Right ventricle myocardium inferior (tissue), 1 donor: Measurements from ENCODE around the gene CDC37L1. TPM values are rescaled to one million over a fixed set of nuclear protein-coding genes. Genes with fewer than 3 reads are reported as not detected.

ENCODE experiments used
- ATAC-seq: fragments of 200-7000 bp; cut with Tn5 transposase; one replicate; pipeline ENCODE4 v1.9.1; 2020; ENCODE audit warnings: mild to moderate bottlenecking, moderate library complexity
- DNase-seq: peaks from one replicate; pipeline ENCODE4 v3.0.0; 2021; ENCODE audit errors: missing footprints
- intact Hi-C: fragments of 100-400 bp; cut with DNase I; formaldehyde crosslinking; loops from one replicate; pipeline ENCODE4 v1.11.0; 2022
- total RNA-seq: library from RNA; stranded (reverse); fragmentation: NEBNext Ultra II Directional; extraction: Animal tissue kit (Norgen Biotek cat#: 25700); gene quantifications from one replicate; pipeline ENCODE4 v1.2.1, GENCODE V29; 2021
- donor health status: DM: no; HTN: yes; CAD: no; lungs with severe emphysema.

Gene CDC37L1
- total RNA-seq, 1 donor from 2014 or later = 42.1 TPM

DNA sequence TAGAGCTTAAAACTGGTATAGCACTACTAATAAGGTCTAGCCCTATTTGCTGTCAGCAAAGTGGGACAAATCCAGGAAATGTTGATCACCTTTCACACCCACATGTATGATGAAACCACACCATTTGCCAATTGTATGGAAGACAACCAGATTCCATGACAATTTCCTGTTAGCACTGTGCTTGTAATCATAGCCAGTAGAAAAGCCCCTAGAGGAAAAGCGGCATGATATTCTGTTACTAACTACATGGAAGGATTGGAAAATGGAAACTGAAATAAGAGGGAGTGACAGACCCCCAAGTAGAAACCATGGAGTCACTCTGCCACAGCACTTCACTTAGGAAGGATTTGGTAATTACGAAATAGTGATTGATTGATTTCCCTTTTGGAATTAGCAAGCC lies 14.0 kb upstream of the CDC37L1 start:
- intact Hi-C loops = loop anchor here (10.0 kb wide), 1 partner anchor 1141 kb away; the partner anchor contains the start of gene RFX3
- DNase-seq (no peak), ATAC-seq (no peak)

DNA sequence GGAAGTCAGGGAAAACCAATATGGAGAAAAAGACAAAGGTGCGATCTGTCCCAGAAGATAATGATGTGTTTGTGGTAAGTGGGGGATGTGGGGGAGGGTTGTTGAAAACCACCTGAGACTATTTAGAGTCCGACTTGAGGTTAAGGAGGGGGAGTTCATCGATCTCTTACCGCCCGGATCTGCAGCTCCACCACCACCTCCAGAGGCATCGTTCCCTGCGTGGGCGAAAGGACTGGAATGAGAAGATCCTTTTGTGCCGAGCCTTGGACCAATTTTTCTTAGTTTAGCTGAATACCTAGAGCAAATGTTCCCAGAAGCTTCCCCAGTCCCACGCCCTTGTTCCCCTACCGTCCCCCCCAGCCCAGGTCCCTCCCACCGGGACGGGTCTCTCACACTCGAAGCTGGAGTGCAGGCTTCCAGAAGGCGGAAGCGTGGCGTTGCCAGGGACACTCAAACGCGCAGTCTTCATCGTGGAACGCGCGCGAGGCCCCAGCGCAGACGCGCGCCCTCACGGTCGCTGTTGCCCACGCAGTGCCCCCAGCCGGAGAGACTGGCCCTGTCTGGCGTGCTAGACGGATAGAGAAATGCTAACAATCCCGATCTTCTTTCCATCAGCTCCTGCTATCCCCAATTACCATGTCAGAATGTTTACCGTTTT lies 13.2 kb upstream of the CDC37L1 start, which contains the start of gene SPATA6L:
Gene SPATA6L (minus strand): TSS at position 439 of the 658 bp plus-strand sequence. CDS start 230 bp downstream, at position 209.
- peak; percentile 87 for DNase-seq
- ATAC-seq = peak; percentile 75
- intact Hi-C loops = loop anchor here (10.0 kb wide), 1 partner anchor 1141 kb away; the partner anchor contains the start of gene RFX3

DNA sequence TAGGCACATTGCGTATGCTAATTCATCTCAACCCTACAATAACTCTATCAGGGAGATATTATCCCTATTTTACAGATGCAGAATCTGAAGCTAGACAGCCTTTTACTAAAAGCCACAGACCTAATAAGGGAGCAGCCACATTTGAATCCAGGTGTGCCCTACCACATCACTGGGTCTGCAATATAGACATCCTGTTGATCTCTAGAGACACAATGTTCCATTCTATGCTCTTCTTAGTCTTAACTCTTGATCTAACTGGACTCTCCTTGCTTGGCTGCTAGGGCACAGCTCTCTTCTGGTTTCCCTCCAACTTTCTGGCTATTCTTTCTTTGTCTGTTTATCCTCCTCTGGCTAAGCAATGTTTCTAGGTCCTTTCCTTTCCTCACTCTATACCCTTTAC lies 11.7 kb upstream of the CDC37L1 start:
- intact Hi-C loops = loop anchor here (10.0 kb wide), 1 partner anchor 1143 kb away; the partner anchor contains the start of gene RFX3
- DNase-seq = no peak
- no peak for ATAC-seq

DNA sequence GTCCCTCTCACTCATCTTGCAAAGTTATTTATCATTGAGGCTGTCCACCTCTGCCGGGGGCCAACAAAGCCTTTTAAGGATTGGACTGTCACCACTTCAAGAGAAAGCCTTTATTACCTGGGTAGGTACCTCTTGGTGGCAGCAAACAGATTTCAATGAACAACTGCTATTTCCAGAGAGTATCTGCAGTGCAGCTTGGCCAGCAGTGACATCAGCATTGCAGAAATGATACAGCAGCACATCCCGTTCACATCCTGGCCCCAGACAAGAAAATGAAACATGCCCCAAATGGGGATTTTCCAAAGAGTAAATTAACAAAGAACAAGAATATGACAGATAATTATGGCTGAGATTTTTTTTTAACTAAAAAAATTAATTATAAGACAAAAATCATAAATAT lies 10.8 kb upstream of the CDC37L1 start:
- ATAC-seq (no peak), DNase-seq (no peak)
- intact Hi-C loops = loop anchor here (10.0 kb wide), 1 partner anchor 1144 kb away; the partner anchor contains the start of gene RFX3

DNA sequence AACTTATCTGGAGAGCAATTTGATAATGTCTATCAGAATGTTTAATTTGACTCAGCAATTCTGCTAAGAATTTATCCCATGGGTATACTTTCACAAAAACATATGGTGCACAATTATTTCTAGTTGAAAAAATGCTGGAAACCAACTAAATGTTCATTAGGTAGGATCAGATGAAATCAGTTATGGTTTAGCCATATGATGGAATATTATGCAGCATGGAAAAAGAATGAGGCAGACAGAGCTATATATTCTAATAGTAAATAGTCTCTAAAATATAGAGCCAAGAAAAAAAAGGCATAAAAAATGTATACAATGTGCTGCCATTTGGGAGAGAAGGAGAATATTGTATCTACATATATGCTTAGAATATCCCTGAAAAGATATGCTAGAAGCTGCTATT lies 9.5 kb upstream of the CDC37L1 start:
- no peak for DNase-seq

DNA sequence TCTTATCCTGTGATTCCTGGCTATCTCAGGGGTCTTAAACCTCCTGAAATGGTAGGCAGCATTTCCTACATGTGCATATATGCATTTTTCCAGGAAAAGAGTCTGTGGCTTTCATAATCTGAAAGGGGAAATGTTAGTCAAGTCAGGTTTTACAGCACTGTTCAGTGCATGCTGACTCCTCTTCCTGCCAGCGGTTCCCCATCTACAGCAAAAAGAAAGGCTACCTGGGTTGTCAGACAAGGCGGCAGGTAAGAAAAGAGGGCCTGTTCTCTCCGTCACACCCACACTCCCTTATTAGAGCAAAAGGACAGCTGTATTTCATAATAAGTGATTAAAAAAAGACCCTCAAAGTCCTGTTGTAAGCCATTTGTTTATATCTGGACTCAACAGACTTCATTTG lies 8.8 kb upstream of the CDC37L1 start:
- DNase-seq (no peak), ATAC-seq (no peak)
- intact Hi-C loops = no loop called here

More for the DNA sequence above, 9.5 kb upstream of the CDC37L1 start:
- intact Hi-C loops = loop anchor here (10.0 kb wide), 1 partner anchor 1145 kb away; the partner anchor contains the start of gene RFX3
- no peak for ATAC-seq

DNA sequence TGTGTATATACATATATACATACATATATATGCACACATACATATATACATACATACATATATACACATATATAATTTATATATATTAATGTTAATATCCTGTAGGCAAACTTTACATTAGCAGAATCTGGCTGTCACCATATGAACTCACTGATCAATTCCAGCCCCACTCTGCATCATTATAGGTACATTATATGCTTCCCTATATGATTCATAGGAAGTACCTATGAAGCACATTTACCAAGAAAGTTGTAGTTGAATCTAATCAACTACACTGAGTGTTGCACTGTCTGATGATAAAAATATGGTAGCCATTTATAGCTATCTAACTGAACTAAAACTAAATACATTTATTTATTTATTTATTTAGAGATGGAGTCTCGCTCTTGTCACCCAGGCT lies 7.6 kb upstream of the CDC37L1 start:
- intact Hi-C loops = no loop called here
- DNase-seq = no peak
- no peak for ATAC-seq

DNA sequence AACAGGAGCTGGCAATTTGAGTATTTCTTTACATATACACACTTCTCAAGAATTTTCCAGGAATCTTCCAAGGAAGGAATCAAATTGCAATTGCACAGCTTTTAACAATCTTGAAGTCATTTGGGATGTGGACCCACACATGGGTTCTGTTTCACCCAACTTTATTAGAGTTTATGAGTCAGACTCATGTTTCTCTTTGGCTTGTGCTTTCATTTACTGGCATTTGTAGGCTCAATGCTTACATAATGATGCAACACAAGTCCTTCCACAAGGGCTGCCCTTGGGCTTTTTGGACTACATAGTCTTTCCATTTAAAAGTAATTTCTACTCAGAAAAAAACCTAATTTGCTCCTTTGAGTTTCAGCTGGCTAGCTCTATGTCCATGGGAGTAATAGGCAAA lies 4.6 kb upstream of the CDC37L1 start:
- ATAC-seq = no peak
- intact Hi-C loops = loop anchor here (5.0 kb wide), 1 partner anchor 68 kb away; the partner anchor contains the start of gene AK3
- DNase-seq = no peak

DNA sequence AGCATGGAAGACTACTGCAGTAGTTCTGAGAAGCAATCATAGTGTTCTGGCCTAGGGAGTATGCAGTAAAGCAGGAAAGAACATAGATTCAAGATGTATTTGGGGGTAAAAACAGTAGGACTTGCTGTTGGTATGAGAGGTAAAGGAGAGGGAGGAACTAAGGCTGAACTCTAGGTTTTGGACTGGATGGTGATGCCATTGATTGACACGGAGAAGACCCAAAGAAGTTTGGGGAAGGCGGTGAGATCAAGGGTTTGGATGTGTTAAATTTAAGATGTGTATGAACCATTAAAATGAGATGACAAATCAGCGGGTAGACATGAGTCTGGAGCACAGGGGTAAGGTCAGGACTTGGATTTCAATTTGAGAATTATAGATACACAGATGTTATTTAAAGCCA lies 2.0 kb upstream of the CDC37L1 start:
- DNase-seq (no peak), ATAC-seq (no peak)
- intact Hi-C loops = loop anchor here (5.0 kb wide), 1 partner anchor 65 kb away; the partner anchor contains the start of gene AK3

DNA sequence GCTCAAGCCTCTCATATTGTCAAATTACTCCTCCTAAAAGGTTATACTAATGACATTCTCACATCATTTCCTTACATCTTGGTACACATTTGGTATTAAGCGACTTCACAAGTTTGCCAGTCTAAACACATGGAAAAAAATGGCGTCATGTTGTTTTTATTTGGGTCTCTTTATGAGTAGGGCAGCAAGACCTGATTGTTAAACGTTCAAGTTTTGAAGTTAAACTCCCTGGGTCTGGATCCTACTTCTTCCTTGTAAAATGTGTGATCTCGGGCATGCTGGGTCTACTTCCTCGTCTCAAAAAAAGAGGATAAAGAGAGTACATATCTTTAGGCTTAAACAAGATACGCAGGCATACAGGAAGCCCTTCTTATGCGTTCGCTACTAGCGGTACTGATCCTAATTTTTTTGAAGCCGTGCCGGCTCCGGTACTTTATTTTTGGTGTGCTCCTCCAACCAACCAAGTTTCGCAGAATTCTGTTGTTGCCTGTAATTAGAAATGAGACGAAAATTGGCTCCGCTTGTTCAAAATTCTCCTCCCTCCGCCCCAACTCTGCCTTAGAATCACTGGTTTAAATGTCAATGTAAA lies 596 bp upstream of the CDC37L1 start:
- DNase-seq = no peak
- ATAC-seq = peak; percentile 20
- intact Hi-C loops = loop anchor here (5.0 kb wide), 1 partner anchor 64 kb away; the partner anchor contains the start of gene AK3

DNA sequence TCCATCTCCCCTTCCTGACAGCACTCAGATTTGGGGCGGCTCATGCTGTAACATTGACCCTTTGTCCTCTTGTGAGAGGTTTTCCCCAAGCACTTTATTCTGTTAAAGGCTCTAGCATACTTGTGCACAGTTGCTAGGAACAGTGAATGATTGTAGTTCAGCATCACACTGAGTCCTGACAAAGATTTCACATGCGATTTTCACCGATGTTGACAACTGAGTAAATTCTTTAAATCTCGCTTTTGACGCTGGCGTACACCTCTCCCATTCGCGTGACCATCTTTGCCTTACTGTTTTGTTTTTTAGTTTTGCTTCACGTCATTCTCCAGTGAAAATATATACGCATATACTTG lies 780 bp downstream of the CDC37L1 start:
- ATAC-seq = peak; percentile 10
- intact Hi-C loops = loop anchor here (10.0 kb wide), 1 partner anchor 305 kb away; the partner anchor contains the start of gene JAK2
- no peak for DNase-seq

DNA sequence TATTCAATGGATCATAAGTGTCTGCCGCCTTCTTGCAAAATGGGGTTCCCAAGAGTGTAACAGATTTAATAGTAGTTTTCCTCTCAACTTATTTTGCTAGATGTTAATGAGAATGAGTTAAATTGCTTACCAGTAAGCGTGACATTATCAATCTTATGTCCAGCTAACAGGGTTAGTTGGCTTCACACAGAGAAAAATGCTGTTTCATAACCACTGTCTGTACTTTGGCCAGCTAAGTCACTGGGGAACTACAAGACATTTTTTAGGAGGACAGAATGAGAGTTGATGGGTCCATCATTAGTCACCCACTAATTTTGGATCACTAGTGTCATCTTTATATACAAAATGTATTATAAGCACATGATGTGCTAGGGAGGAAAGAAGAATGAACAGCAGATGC lies 1.4 kb downstream of the CDC37L1 start:
- intact Hi-C loops = loop anchor here (10.0 kb wide), 1 partner anchor 304 kb away; the partner anchor contains the start of gene JAK2
- ATAC-seq (no peak), DNase-seq (no peak)

DNA sequence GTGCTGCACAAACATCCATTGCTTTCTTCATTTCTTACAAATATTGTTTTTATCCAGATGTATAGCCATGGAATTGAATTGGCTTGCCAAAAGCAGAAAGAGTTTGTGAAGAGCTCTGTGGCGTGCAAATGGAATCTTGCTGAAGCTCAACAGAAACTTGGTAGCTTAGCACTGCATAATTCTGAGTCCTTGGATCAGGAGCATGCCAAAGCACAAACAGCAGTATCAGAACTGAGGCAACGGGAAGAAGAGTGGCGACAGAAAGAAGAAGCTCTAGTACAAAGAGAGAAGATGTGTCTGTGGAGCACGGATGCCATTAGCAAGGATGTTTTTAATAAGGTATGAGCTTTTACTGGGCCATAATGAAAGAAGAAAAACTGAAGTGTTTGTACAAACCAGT lies 5.5 kb downstream of the CDC37L1 start:
- no peak for ATAC-seq
- intact Hi-C loops = loop anchor here (10.0 kb wide), 1 partner anchor 300 kb away; the partner anchor contains the start of gene JAK2
- DNase-seq = no peak

DNA sequence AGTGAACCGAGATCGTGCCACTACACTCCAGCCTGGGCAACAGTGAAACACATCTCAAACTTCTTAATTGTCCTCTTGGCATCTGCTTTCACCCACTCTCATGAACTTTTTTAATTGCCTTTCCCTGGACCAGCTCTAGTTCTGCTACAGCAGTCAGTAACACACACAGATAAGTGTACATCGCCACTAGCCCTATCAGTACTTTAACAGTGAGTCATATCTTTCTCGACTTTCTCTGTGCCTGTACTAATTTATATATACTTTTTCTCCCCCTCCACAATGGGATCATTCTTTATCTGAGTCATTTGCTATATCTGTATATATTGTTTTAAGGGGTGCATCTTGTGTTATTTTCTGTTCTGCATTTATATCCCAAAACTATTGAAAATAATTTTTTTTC lies 6.7 kb downstream of the CDC37L1 start:
- intact Hi-C loops = loop anchor here (10.0 kb wide), 1 partner anchor 299 kb away; the partner anchor contains the start of gene JAK2
- no peak for DNase-seq
- peak; percentile 38 for ATAC-seq

DNA sequence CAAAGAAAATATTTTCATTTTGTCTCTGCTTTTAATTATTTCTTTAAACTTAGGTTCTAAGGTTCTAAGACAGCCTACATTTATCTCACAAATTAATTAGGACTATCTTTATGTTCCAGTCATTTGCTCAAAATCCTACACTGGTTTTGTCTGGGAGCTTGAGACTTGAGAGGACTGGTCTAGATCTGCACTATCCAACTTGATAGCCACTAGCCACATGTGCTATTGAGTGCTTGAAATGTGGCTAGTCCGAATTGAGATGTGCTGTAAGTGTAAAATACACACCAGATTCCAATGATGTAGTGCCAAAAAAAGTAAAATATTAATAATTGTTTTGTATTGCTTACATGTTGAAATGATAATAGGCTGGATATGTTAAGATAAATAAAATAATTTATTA lies 7.2 kb downstream of the CDC37L1 start:
- no peak for ATAC-seq
- no peak for DNase-seq
- intact Hi-C loops = loop anchor here (10.0 kb wide), 1 partner anchor 298 kb away; the partner anchor contains the start of gene JAK2

DNA sequence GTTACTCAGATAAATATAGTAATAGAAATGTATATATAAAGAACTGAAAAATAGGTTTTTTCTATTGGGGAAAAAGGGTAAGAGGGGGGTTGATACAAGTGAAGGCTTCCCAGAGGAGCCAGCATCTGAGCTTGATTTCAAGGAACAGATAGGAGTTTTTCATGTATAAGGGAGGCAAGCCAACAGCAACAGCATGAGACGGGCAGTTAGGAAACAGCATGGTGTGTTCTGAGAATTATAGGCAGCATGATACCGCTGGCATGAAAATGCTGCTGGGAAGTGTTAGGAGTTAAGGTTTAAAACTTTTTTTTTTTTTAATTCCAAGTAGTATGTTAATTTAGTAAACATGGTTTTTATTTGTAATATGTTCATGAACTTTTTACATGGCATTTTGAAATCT lies 9.7 kb downstream of the CDC37L1 start:
- DNase-seq = no peak
- intact Hi-C loops = loop anchor here (10.0 kb wide), 1 partner anchor 296 kb away; the partner anchor contains the start of gene JAK2
- ATAC-seq = no peak

DNA sequence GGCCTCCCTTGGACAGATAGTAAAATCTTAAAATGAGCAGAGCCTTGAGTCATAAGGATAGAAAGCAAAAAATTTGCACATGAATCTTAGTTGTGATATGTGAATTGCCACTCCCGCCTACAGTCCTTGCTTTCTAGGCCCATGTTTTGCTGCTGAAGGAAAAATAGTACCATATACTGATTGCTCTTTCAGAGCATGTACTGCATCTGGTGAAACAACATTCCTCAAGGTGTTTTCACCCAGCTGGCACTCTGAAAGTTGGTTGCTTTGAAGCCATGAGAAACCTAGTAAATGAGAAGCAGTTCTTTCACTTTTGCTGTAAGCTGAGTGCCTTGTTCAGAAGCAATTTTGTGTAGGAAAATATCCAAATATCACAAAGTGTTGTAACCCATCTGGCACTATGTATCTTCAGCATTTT lies 10.3 kb downstream of the CDC37L1 start:
- no peak for ATAC-seq
- DNase-seq = no peak
- intact Hi-C loops = loop anchor here (10.0 kb wide), 1 partner anchor 295 kb away; the partner anchor contains the start of gene JAK2

DNA sequence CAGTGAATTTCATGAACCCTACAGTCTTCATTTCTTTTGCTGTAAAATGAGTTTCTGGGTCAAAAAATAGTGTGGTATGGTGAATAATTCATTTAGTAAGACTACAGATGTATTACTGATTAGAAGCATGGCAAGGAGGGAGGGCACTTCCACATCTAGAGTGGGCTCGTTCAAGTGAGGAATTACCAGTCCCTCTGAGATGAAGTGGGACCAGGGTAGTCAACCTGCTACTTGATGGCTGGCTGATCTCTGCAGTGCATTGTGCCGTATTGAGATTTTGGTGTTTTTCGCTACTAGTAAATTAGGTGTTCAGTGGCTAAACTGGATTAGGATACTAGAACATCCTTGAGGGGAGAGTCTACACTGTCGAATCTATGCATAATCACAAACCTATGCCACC lies 10.8 kb downstream of the CDC37L1 start:
- intact Hi-C loops = no loop called here
- no peak for ATAC-seq
- DNase-seq = no peak

DNA sequence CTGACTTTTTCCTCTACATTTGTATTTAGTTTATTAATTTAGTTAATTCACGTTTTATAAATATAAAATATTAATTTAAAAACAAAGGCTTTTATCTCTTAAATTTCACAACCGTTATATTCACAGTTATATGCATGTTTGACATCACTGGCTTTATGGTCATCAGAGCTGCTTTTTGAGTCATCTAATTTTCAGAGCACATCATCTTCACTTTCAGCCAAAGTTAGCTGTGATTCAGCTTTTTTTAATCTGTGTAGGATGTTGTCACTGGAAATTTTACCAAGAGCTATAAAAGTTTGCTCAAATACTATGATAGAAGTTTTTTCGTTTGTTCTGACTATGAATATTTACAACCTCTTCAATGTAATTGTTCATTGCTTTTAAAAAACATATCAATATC lies 12.4 kb downstream of the CDC37L1 start:
- intact Hi-C loops = no loop called here
- ATAC-seq = no peak
- DNase-seq = no peak

DNA sequence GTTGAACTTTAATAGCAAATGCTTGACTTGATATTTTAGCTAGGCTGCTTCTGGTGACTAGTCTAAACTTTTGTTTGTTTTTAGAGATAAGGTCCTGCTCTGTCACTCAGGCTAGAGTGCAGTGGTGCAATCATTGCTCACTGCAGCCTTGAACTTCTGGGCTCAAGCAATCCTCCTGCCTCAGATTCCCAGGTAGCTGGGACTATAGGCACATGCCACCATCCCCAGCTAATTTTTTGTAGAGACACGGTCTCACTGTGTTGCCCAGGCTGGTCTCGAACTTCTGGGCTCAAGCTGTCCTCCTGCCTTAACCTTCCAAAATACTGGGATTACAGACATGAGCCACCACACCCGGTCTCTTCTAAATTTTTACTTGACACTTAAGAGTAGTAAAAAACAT lies 20.7 kb downstream of the CDC37L1 start:
- DNase-seq = no peak
- intact Hi-C loops = no loop called here
- ATAC-seq = no peak
